Thyroid gland (tissue), 4 donors: ENCODE data around the gene USP28. TPM values are rescaled to one million over a fixed set of nuclear protein-coding genes. Genes with fewer than 3 reads are reported as not detected.
"Not testable (repeated sequence)": the region's sequence is repeated elsewhere in the genome, so short reads cannot be mapped to it uniquely, and the experiment has no call there.

Experiments
- DNase-seq, 2 donors: peaks; one replicate each; pipeline ENCODE4 v3.0.0-alpha.2; 2019
- H3K27ac ChIP-seq, 3 donors: fragments of 200-600 bp; sonication (generic); 1 replicate in 2 of 3; 2 replicates in 1 of 3; pipeline ENCODE4 v1.5.1; 2016 to 2019; ENCODE audit warnings: mild to moderate bottlenecking in 1 of 3, moderate library complexity in 1 of 3
- H3K27me3 ChIP-seq: fragments of 200-600 bp; sonication (generic); one replicate; pipeline ENCODE4 v1.5.1; 2019
- H3K36me3 ChIP-seq, 2 donors: fragments of 200-600 bp; sonication (generic); one replicate each; pipeline ENCODE4 v1.5.1; 2016 to 2019
- H3K4me1 ChIP-seq, 2 donors: fragments of 200-600 bp; sonication (generic); one replicate each; pipeline ENCODE4 v1.5.1; 2017 to 2019
- H3K4me3 ChIP-seq, 3 donors: fragments of 200-600 bp; sonication (generic); replicated peaks in 1 of 3; 1 replicate in 2 of 3; 2 replicates in 1 of 3; pipeline ENCODE4 v1.5.1; 2016; ENCODE audit warnings: mild to moderate bottlenecking in 1 of 3
- H3K9me3 ChIP-seq: fragments of 200-600 bp; sonication (generic); one replicate; pipeline ENCODE4 v1.5.1; 2017
- CTCF ChIP-seq, 6 experiments: fragments of 200-600 bp in 3 of 6; fragments of 450-650 bp in 3 of 6; sonication (generic) in 3 of 6; IDR thresholded peaks; one replicate each; pipeline ENCODE4 v1.5.1; 2016 to 2019; ENCODE audit warnings: antibody characterized with exemption in 6 of 6, mild to moderate bottlenecking in 2 of 6, inconsistent platforms in 1 of 6, moderate library complexity in 1 of 6
- POLR2A ChIP-seq, 2 donors: fragments of 450-650 bp; IDR thresholded peaks; one replicate each; pipeline ENCODE4 v1.6.1; 2017; ENCODE audit warnings: antibody characterized with exemption in 2 of 2, mild to moderate bottlenecking in 2 of 2, moderate library complexity in 1 of 2
- WGBS, 2 donors: methylation state at CpG; one replicate each; pipeline ENCODE4 v1.1.5; 2017; 5-methylcytosine and 5-hydroxymethylcytosine counted together
- intact Hi-C: fragments of 100-400 bp; cut with DNase I; formaldehyde crosslinking; loops from one replicate; pipeline ENCODE4 v1.15.1; 2023
- total RNA-seq, 4 donors: library from RNA; depleted of rRNA; stranded (reverse); fragments of >200 nt; gene quantifications; one replicate each; pipeline ENCODE4 v1.2.3, GENCODE V29; 2016

The USP28 gene
- total RNA-seq, 4 donors from 2014 or later, result 15.3 to 36.7 (median 26.2) TPM

- DNase-seq, result peak; percentile 98 to 99
- Histone ChIP-seq H3K9me3 (no peaks in the 10 kb centered on the region), H3K4me1 (peaks cover 0 to 9% of the 10 kb centered on the region in 2 donors), H3K27ac (peak within 1 kb of the TSS; percentile 62 to 78 (median 63)), H3K4me3 (peak within 1 kb of the TSS; percentile 68 to 90 (median 79)), H3K36me3 (no peaks in the 10 kb centered on the region), H3K27me3 (no peaks in the 10 kb centered on the region)
- WGBS, 2 donors, result 0 to 1% methylated on average over 44 to 46 of the region's 46 CpGs
- TF ChIP-seq POLR2A (IDR thresholded peaks at IDR 0.05) (peak in 1 of 2 donors; percentile 65), CTCF (IDR thresholded peaks at IDR 0.05) (peak; percentile 60 to 83 (median 73))
- intact Hi-C loops, result no loop called here
Observed at GRCh38 chr11:113773416-113774173, 101.8 kb downstream of the USP28 start, which contains the start of gene ZW10. ZW10 (minus strand) TSS chr11:113773692; CDS start chr11:113773666, 26 bp downstream.

- peak in 1 of 2 donors; percentile 18 for DNase-seq
- peaks cover 0 to 9% of the 10 kb centered on the region in 2 donors for H3K4me1 ChIP-seq
- no peaks in the 10 kb centered on the region for H3K36me3 ChIP-seq
- no peaks in the 10 kb centered on the region for H3K27me3 ChIP-seq
- no peak for TF ChIP-seq POLR2A (IDR thresholded peaks at IDR 0.05)
- TF ChIP-seq CTCF (IDR thresholded peaks at IDR 0.05), result no peak
- WGBS, 2 donors, result 1 to 3% methylated on average over 10 of the region's 10 CpGs
- no peaks in the 10 kb centered on the region for H3K9me3 ChIP-seq
- intact Hi-C loops, result no loop called here
- peak overlapping the region; percentile 52 to 63 (median 62) for H3K27ac ChIP-seq
- peak overlapping the region; percentile 62 to 90 (median 68) for H3K4me3 ChIP-seq
Observed at GRCh38 chr11:113773092-113773415, 102.3 kb downstream of the USP28 start.

- intact Hi-C loops, result no loop called here
Observed at GRCh38 chr11:113771964-113772363, 103.4 kb downstream of the USP28 start.

GRCh38 chr11:113764527-113765219 lies 110.7 kb downstream of the USP28 start:
- Histone ChIP-seq H3K27ac (no peak overlapping the region), H3K9me3 (no peaks in the 10 kb centered on the region), H3K27me3 (no peaks in the 10 kb centered on the region), H3K4me3 (no peak overlapping the region), H3K36me3 (peaks cover 1 to 8% of the 10 kb centered on the region in 2 donors), H3K4me1 (no peaks in the 10 kb centered on the region)
- intact Hi-C loops, result no loop called here
- no peak for DNase-seq
- no peak for TF ChIP-seq POLR2A (IDR thresholded peaks at IDR 0.05)
- WGBS, 2 donors, result 93 to 95% methylated on average over 2 of the region's 2 CpGs

More at GRCh38 chr11:113771964-113772363, 103.4 kb downstream of the USP28 start:
- Histone ChIP-seq H3K27ac (no peak overlapping the region), H3K36me3 (peaks cover 0 to 4% of the 10 kb centered on the region in 2 donors), H3K4me1 (peaks cover 0 to 9% of the 10 kb centered on the region in 2 donors), H3K9me3 (no peaks in the 10 kb centered on the region), H3K27me3 (no peaks in the 10 kb centered on the region), H3K4me3 (no peak overlapping the region)
- TF ChIP-seq CTCF (IDR thresholded peaks at IDR 0.05) (no peak), POLR2A (IDR thresholded peaks at IDR 0.05) (no peak)
- WGBS, 2 donors, result 77 to 94% methylated on average over 3 of the region's 3 CpGs
- no peak for DNase-seq

GRCh38 chr11:113763040-113763439 lies 112.3 kb downstream of the USP28 start:
- H3K27me3 ChIP-seq, H3K27ac ChIP-seq, H3K9me3 ChIP-seq, intact Hi-C loops, H3K4me3 ChIP-seq, H3K4me1 ChIP-seq, DNase-seq: not testable (repeated sequence)
- WGBS, 2 donors, result 98 to 100% methylated on average over 2 of the region's 2 CpGs
- peaks cover 12 to 19% of the 10 kb centered on the region in 2 donors for H3K36me3 ChIP-seq

GRCh38 chr11:113760241-113760640 lies 115.1 kb downstream of the USP28 start:
- WGBS, 2 donors, result 94 to 97% methylated on average over 3 of the region's 3 CpGs
- peaks cover 15 to 28% of the 10 kb centered on the region in 2 donors for H3K36me3 ChIP-seq

More at GRCh38 chr11:113760241-113760640, 115.1 kb downstream of the USP28 start:
- no peak for TF ChIP-seq POLR2A (IDR thresholded peaks at IDR 0.05)
- no peak for TF ChIP-seq CTCF (IDR thresholded peaks at IDR 0.05)
- no peaks in the 10 kb centered on the region for H3K9me3 ChIP-seq
- no peak for DNase-seq
- no peak overlapping the region for H3K4me3 ChIP-seq
- H3K4me1 ChIP-seq, result no peaks in the 10 kb centered on the region
- intact Hi-C loops, result no loop called here
- H3K27me3 ChIP-seq, result no peaks in the 10 kb centered on the region
- H3K27ac ChIP-seq, result no peak overlapping the region
